Activated CD4-positive, alpha-beta T cell treated with anti-CD3 and anti-CD28 coated beads for 1 hour (primary cell): ENCODE measurements around the gene SLC7A10.

Source experiments
- DNase-seq: peaks from one replicate; pipeline ENCODE4 v3.0.0-alpha.2; 2020

Gene SLC7A10

DNA sequence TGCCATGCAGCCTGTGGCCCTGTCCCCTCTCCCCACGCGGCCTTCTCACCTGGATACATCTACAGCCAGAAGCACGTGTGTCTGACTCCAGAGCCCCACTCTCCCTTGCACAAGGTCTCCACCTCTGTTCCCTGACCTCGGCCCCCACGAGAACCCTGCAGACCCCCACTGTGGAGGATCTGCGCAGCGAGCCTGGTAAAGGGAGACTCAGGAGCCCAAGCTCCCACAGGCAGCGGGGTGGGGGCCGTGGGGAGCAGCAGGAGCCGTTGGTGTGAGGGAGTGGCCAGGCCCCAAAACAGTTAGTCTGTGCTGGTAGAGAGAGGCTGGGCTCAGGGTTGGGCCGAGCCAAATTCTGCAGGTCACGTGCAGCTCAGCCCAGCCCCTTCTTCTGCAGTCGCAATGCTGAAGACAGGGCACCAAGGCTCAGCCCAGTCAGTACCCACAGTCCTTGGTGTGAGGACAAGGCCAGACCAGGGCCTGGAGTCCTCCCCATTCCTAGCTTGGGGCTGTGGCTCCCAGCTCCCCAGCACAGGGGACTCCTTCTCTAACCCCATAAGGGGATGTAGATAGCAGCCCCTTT is 28.7 kb upstream of the SLC7A10 start:
- no peak for DNase-seq

DNA sequence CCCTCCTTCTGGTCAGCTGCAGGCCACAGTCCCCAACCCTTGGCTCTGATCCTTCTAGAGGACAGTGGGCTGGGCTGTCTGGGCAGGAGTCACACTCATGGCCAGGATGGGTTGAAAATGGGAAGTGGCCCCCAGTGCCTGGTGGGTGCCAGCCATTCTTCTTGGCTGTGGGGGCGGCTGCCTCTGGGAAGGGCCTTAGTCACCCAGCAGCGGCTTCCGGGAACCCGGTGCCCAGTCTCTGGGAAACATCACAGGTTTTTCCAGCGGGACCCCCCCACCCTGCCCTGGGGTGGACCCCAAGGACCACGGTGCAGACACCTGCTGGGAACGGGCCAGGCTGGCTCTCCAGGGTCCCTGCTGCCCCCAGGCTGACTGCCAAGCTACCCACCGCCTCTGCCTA is 27.3 kb upstream of the SLC7A10 start:
- no peak for DNase-seq

- no peak for DNase-seq
Measured at GRCh38 chr19:33252418-33252962, 26.8 kb upstream of the SLC7A10 start.

GRCh38 chr19:33251526-33252090 is 26.0 kb upstream of the SLC7A10 start:
- no peak for DNase-seq

DNA sequence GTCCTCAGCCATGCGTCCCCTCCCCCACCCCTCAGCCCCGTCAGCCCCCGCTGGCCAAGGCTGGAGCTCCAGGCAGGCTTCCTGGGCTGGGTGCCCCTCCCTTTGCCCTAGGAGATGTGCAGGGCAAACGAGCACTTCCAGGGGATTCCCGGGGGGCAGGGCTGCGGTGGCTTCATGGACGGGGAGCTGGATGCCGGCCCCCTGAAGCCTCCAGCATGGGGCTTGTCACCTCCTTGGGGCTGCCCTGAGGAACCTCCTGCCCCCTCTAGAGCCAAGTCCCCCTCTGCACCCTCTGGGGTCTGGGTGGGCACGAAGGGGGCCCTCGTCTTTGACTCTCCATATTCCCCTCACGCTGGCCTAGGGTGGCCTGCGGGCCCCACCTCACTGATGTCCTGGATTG is 25.4 kb upstream of the SLC7A10 start:
- no peak for DNase-seq

DNA sequence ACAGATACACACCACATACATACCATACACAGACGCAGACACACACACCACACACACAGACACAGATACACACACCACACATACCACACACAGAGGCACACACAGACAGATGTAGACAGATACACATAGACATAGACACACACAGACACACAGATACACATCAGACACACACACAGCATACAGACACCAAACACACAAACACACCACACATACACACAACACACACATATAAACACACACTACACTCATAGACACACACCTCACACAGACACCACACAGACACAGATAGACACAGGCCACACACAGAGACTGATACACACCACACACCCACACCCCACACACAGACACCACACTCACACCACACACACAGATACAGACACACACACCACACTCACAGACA is 24.9 kb upstream of the SLC7A10 start:
- DNase-seq: no peak

DNA sequence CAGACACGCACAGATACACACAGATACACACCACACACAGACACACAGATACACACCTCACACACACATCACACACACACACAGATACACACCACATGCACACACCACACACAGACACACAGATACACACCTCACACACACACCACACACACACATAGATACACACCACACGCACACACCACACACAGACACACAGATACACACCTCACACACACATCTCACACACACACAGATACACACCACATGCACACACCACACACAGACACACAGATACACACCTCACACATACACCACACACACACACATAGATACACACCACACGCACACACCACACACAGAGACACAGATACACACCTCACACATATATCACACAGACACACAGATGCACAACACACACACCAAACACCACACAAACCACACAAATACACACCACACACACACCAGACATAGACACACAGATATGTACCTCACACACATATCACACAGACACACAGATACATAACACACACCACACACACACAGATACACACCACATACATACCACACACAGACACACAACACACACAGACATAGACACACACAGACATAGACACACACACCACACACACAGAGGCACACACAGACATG is 24.2 kb upstream of the SLC7A10 start:
- no peak for DNase-seq

GRCh38 chr19:33248954-33249613 is 23.4 kb upstream of the SLC7A10 start:
- no peak for DNase-seq

DNA sequence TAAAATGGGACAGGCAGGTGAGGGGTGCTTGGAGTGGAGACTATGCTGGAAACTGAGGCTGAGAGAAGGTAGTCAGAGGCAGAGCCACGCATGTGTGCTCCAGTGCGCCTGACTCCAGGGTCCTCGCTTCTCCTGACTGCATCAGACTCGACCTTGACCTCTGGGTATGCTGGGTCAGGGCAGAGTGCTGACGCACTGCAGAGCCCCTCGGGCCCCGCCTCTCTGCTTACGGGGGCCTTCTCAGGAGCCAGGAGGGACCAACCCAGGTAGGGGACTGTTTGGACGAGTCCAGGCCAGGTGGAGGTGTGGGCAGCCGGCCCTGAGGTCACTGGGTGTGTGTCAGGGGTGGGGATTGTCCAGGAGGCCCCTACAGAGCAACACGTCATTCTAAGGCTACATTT is 22.9 kb upstream of the SLC7A10 start:
- DNase-seq: no peak

DNA sequence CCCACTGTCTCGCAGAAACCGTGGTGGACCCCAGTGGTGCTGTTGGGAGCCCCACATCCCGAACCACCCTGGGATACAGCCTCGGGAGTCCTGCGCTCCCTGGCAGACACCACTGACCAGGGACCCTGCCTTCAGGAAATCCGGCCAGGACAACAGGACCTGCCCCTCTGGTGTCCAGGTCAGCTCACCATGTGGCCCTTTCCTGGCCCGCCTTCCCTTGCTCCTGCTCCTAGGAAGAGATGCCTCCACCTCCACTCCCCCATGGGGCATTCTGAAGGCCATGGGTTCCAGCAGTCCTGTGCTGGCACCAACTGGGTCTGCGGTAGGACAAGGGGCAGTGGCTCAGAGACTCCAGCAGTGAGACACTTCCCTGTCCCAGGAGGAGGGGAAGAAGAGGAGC is 22.5 kb upstream of the SLC7A10 start:
- no peak for DNase-seq

DNA sequence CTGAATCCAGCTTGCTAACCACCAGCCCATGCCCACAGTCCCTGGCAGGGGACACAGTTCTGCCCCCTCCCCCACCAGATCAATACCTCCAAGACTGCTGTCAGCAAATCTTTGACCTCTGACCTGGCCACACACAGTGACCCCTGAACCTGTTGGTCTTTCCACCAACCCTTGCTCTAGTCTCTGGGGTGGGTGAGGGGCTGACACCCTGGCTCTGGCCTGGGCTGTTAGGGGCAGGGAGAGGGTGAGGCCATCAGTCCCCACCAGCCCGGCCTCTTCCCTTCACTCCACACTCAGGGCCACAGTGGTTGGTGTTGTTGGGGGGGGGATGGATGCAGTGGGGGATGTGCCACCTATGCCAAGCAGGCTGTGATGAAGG is 21.8 kb upstream of the SLC7A10 start:
- DNase-seq: no peak

DNA sequence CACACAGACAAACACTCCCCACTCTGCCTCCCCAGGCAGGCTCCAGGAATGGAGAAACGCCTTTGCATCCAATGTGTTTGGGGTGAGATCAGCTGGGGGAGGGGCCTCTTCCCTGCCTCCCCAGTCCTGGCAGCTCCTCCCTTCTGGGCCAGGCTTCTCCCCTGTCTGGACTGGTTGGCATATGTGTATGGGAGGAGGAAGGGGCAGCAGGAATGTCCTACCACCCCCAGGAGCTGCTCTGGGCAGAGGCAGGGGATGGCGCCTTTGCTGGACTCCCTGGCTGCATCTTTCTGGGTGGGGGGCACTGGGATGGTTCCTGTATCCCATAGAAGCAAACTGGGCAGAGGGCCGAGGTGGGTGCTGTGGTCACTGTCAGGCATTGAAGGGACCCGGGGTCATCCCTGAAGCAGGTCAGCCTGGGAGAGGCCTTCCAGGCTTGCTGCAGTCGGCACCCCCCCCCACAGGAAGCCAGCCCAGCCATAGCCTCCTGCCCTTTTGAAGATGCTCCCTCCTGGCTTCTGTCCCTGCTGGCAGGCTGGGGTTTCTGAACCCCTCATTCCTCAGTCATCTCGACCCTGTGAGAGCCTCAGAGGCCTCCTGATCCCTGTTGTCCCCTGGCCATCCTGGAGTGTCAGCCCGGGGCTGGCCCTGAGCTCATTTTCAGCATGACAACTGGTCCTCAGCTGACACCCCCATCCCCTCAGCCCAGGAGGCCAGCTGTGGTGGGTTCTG is 21.2 kb upstream of the SLC7A10 start:
- no peak for DNase-seq

GRCh38 chr19:33245948-33246708 is 20.5 kb upstream of the SLC7A10 start:
- no peak for DNase-seq

DNA sequence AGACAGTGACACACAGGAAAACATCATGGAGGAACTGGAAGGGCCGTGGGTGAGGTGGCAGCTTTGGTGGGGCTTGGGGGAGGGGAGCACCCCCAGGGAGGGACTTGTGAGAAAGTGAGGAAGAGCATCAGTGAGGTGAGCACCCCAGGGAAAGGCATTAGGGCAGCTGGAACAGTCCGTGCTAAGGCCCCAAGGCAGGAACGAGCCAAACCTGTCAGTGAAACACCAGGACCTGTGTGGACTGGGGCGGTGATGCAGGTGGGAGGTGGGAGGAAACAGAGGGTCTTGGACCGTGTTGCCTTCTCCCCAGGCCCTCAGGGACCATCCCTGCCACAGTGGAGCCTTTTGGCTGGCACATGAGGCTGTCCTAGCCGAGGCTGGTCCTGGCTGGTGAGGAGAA is 17.3 kb upstream of the SLC7A10 start:
- DNase-seq: no peak

DNA sequence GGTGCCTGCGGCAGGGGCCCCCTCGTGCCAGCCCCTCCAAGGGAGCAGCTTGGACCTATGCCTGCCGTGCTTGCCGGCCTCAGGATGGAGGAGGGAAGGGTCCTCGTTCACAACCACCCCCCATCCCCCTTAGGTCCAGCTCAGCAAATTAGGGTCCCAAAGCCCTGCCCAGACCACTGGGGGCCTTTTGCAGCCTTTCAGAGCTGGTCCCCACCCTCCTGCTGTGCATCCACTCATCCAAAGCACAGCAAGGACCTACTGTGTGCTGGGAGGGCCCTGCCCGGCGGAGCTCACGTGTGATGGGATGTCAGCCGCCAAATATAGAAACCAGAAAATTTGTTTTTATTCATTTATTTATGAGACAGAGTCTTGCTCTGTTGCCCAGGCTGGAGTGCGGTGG is 16.5 kb upstream of the SLC7A10 start:
- no peak for DNase-seq

GRCh38 chr19:33241530-33242101 is 16.0 kb upstream of the SLC7A10 start:
- DNase-seq: no peak

DNA sequence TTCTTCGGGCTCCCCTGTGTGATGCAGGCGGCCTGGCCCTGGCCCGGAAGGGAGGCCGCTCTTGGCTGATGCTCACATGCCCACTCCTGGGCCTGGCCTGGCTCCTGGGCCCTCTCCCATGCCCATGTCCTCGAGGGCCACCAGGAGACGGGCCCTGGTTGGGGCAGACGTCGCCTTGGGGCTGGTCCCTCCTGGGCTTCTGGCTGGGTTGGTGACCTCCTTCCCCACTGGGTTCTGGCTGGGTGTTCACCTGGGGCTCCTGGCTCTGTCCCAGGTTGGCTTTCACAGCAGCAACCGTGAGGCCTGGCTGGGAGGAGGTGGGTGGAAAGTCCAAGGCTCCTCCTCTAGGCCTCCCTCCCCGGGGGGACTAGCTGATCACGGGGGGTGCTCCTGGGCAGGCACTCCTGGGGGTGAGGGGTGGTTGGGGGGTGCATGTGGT is 15.5 kb upstream of the SLC7A10 start:
- no peak for DNase-seq

DNA sequence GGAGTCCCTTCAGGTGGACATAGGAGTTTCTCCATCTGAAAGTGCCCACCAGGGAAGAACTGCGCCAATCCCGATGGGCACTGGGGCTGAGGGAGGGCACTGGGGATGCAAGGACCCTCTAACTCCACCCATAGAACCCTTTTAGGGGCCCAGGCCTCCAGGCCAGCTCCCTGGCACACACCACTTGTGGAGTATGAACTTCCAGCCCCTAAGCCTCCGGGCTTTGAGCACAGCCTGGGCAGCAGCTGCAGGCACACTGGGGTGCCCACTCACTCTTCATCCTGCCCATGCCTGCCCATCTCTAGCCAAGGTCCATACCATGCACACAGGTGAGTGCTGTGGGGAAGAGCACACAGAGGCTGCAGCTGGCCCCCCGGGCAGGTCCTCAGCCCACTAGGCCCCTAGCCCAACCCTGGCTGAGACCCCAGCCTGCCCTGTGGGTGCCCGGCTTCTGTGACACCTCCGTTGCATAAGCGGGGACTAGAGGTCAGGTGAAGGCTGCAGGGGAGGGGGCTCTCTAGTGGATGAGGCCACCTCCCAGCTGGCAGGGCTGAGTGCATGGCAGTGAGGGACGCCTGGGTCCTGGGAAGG is 14.6 kb upstream of the SLC7A10 start:
- no peak for DNase-seq

DNA sequence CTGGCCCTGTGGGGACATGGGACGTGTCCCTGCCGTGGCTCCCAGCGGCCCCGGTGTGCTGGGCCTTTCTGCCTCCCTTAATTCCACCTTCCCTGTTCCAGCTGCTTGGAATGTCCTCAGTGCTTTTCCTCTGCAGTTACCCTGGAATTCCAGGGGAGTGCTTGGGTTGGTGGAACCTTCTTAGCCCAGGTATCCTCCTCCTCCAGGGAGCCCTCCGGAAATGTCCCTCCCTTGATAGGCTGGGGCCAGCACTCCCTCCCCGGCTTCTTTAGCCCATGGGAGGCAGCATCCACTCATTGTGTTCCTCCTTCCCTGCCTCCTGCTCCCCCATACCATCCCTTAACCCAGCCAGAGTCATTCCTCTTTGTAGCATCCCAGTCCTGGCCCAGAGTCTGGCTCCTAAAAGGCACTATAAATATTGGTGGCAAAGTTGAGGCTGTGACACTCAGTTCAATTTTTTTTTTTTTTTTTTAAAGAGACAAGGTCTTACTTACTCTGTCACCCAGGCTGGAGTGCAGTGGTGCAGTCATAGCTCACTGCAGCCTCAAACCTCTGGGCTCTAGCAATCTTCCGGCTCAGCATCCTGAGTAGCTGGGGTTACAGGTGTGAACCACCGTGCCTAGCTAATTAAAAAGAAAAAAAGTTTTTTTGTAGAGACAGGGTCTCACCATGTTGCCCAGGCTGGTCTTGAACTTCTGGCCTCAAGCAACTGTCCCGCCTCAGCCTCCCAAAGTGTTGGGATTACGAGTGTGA is 13.7 kb upstream of the SLC7A10 start:
- DNase-seq: no peak

DNA sequence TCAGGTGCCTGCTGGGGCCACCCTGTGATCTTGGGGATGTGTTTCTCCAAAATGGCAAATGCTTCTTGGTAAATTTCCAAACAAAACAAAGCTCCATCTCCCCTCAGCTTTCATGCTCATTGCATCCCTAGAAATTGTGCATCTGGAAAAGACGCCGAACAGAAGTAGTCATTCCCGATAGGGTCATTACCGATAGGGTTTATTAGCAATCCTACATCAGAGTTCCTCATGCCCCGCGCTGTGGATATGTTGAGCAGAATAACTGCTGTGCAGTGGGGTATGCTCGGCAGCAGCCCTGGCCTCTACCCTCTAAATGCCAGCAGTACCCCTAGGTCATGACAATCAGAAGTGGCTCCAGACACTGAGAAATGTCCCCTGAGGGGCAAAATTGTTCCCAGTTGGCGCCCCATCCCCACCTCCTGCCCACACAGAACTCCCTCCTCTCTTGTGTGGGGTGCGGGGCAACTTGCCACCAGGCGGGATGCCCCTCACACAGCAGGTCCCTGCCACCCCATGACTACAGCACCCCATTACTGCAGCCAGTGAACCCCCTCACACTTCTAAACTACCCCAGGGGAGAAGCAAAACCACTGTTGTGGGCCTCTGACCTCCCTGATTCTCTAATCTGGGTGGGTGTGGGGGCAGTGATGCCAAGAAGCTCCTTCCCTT is 13.0 kb upstream of the SLC7A10 start:
- no peak for DNase-seq
